GM23248 (cell line): ENCODE measurements around the gene AKR1C4. TPM values are rescaled to one million over a fixed set of nuclear protein-coding genes. Genes with fewer than 3 reads are reported as not detected.

ENCODE experiments used
- DNase-seq: peaks from one replicate; pipeline ENCODE4 v3.0.0-alpha.2; 2015
- H2AFZ ChIP-seq: fragments of 200-600 bp; sonication (generic); 2 replicates; pipeline ENCODE4 v1.6.1; 2016; ENCODE audit warnings: antibody characterized with exemption
- H3F3A ChIP-seq: fragments of 200-600 bp; sonication (generic); 2 replicates; pipeline ENCODE4 v1.6.1; 2016; ENCODE audit warnings: mild to moderate bottlenecking, antibody characterized with exemption, mixed run types; ENCODE audit not compliant: insufficient read depth
- H3K27ac ChIP-seq: fragments of 200-600 bp; sonication (generic); 2 replicates; pipeline ENCODE4 v1.5.1; 2016; ENCODE audit warnings: mild to moderate bottlenecking
- H3K27me3 ChIP-seq: fragments of 200-600 bp; sonication (generic); replicated peaks from 2 replicates; pipeline ENCODE4 v1.6.1; 2016; ENCODE audit warnings: mild to moderate bottlenecking; ENCODE audit not compliant: insufficient read depth
- H3K36me3 ChIP-seq: fragments of 200-600 bp; sonication (generic); 2 replicates; pipeline ENCODE4 v1.6.1; 2016; ENCODE audit warnings: low read depth, mild to moderate bottlenecking
- H3K4me1 ChIP-seq: fragments of 200-600 bp; sonication (generic); 2 replicates; pipeline ENCODE4 v1.6.1; 2016; ENCODE audit warnings: mild to moderate bottlenecking; ENCODE audit not compliant: insufficient read depth
- H3K4me2 ChIP-seq: fragments of 200-600 bp; sonication (generic); one replicate; pipeline ENCODE4 v1.6.1; 2016; ENCODE audit warnings: mild to moderate bottlenecking; ENCODE audit not compliant: unreplicated experiment
- H3K4me3 ChIP-seq: fragments of 200-600 bp; sonication (generic); 2 replicates; pipeline ENCODE4 v1.5.1; 2016; ENCODE audit warnings: mild to moderate bottlenecking
- H3K79me2 ChIP-seq: fragments of 200-600 bp; sonication (generic); 2 replicates; pipeline ENCODE4 v1.6.1; 2016; ENCODE audit warnings: mild to moderate bottlenecking; ENCODE audit not compliant: insufficient read depth
- H3K9ac ChIP-seq: fragments of 200-600 bp; sonication (generic); 2 replicates; pipeline ENCODE4 v1.6.1; 2016; ENCODE audit warnings: mild to moderate bottlenecking
- H3K9me2 ChIP-seq: fragments of 200-600 bp; sonication (generic); 2 replicates; pipeline ENCODE4 v1.6.1; 2016; ENCODE audit warnings: mixed run types, mild to moderate bottlenecking, moderate library complexity; ENCODE audit not compliant: insufficient read depth
- H3K9me3 ChIP-seq: fragments of 200-600 bp; sonication (generic); one replicate; pipeline ENCODE4 v1.6.1; 2017; ENCODE audit warnings: low read depth
- H4K20me1 ChIP-seq: fragments of 200-600 bp; sonication (generic); 2 replicates; pipeline ENCODE4 v1.6.0; 2016; ENCODE audit not compliant: insufficient read depth
- EZH2 ChIP-seq: fragments of 200-600 bp; sonication (generic); IDR thresholded peaks from 2 replicates; pipeline ENCODE4 v1.6.1; 2018; ENCODE audit warnings: antibody characterized with exemption, mild to moderate bottlenecking; ENCODE audit not compliant: insufficient read depth, poor library complexity, severe bottlenecking
- EZH2phosphoT487 ChIP-seq: fragments of 200-600 bp; sonication (generic); IDR thresholded peaks from 2 replicates; pipeline ENCODE4 v1.6.1; 2018; ENCODE audit warnings: antibody characterized with exemption, moderate library complexity, mild to moderate bottlenecking, low read depth; ENCODE audit not compliant: insufficient read depth
- WGBS, 2 experiments: methylation state at CpG; one replicate each; pipeline ENCODE4 v1.1.6; 2015 to 2017; ENCODE audit warnings: low lambda C conversion rate in 2 of 2, low coverage in 1 of 2; ENCODE audit errors: missing lambda C conversion rate in 2 of 2; 5-methylcytosine and 5-hydroxymethylcytosine counted together
- in situ Hi-C: fragments of 300-500 bp; cut with MboI; formaldehyde crosslinking; loops from 2 replicates; pipeline ENCODE4 v1.15.0; 2020
- polyA plus RNA-seq: library from polyadenylated mRNA; unstranded; fragments of >200 nt; fragmentation: Nextera tagmentation; extraction: Ambion mirVana; gene quantifications from 2 replicates; pipeline ENCODE4 v1.2.1, GENCODE V29; 2016
- total RNA-seq: library from RNA; depleted of rRNA; stranded (reverse); fragments of >200 nt; shearing (Covaris generic); gene quantifications from 2 replicates; pipeline ENCODE4 v1.2.3, GENCODE V29; 2014

The AKR1C4 gene
- total and polyA plus RNA-seq, 2 experiments from 2014 or later: not detected

GRCh38 chr10:5183923-5184322, 12.7 kb upstream of the AKR1C4 start:
- Histone ChIP-seq H3K4me1 (no peaks in the 10 kb centered on the region), H3K79me2 (no peaks in the 10 kb centered on the region), H3K9me2 (no peaks in the 10 kb centered on the region), H3K9ac (no peak overlapping the region), H3K27ac (no peak overlapping the region), H2AFZ (no peak overlapping the region), H3K4me2 (no peak overlapping the region), H3K36me3 (no peaks in the 10 kb centered on the region), H3K27me3 (no peaks in the 10 kb centered on the region), H3F3A (no peaks in the 10 kb centered on the region), H3K9me3 (no peaks in the 10 kb centered on the region), H3K4me3 (no peak overlapping the region), H4K20me1 (no peaks in the 10 kb centered on the region)
- in situ Hi-C loops: no loop called here
- TF ChIP-seq EZH2: no peak
- TF ChIP-seq EZH2phosphoT487: no peak
- 40 to 45% methylated on average over 2 of the region's 2 CpGs for WGBS, 2 experiments
- DNase-seq: no peak

DNA sequence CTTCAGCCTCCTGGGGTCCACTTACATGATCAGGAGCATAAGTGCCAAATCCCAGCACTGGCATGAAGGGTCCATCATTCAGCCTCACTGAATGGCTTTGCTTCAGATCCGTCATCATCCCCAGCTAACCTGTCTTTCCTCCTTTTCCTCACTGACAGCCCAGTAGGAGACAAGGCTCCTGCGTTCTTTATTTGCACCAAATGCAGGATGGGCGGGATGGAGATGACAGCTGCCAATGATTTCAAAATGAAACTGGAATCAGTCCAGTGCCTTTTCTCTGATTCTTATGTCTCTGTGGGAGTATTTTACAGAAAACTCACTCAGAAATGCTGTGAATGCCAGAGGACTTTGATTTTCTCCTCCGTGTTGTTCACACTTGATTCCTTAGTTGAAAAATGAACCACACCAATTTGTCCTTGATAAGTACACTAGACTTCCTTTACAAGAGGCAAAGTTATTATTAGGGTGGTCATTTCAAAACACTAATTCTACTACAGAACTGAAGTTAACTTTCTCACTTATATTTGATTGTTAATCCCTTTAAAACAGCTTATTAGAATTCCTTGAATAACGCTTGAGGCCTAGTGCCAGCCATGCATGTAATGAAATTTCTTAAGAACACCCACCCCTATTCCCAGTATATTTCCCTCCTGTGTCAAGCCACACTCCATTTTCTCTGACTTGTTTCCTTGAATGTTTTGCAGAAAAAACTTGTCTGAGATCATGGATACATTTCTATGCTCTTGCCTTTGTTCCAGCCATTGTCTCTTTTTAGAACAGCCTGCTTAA, 11.5 kb upstream of the AKR1C4 start, which contains the start of gene AKR1C8:
Gene AKR1C8, minus strand, starts transcription at position 164 of the 789 bp plus-strand sequence. Its CDS starts 46 bp downstream, at position 118.
- TF ChIP-seq EZH2 (no peak), EZH2phosphoT487 (no peak)
- 24 to 28% methylated on average over 5 of the region's 5 CpGs for WGBS, 2 experiments
- Histone ChIP-seq H3K36me3 (no peaks in the 10 kb centered on the region), H3K9me2 (no peaks in the 10 kb centered on the region), H3K9ac (no peak within 1 kb of the TSS), H3K79me2 (no peaks in the 10 kb centered on the region), H3K4me2 (no peak within 1 kb of the TSS), H3K9me3 (no peaks in the 10 kb centered on the region), H3K27ac (no peak within 1 kb of the TSS), H4K20me1 (no peaks in the 10 kb centered on the region), H3K4me3 (no peak within 1 kb of the TSS), H3K4me1 (no peaks in the 10 kb centered on the region), H2AFZ (no peak within 1 kb of the TSS), H3F3A (no peaks in the 10 kb centered on the region), H3K27me3 (no peaks in the 10 kb centered on the region)
- in situ Hi-C loops: no loop called here
- no peak for DNase-seq

DNA sequence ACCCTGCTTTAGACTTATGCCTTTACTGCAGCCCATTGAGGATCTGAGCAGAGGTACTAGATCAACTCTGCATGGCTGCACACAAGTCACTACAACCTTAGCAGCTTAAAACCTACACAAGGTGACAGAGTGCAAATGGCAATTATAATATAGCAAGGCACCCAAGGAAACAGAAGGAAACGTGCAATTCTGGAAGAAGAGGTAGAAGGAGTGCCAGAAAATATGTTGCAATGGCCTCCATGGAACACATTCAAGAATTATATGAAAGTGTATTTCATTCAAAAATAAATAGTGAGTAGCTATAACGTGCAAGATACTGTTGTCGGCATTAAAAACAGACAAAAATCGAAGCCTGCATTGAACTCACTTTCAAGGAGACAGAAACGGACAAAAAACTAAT, 8.8 kb upstream of the AKR1C4 start:
- Histone ChIP-seq H3K9me2 (no peaks in the 10 kb centered on the region), H2AFZ (no peak overlapping the region), H3K36me3 (no peaks in the 10 kb centered on the region), H3K4me2 (no peak overlapping the region), H3K79me2 (no peaks in the 10 kb centered on the region), H3K9me3 (no peaks in the 10 kb centered on the region), H3K9ac (no peak overlapping the region), H3K4me1 (no peaks in the 10 kb centered on the region), H3K27ac (no peak overlapping the region), H3F3A (no peaks in the 10 kb centered on the region), H3K4me3 (no peak overlapping the region), H3K27me3 (no peaks in the 10 kb centered on the region), H4K20me1 (no peaks in the 10 kb centered on the region)
- DNase-seq: no peak
- in situ Hi-C loops: no loop called here
- TF ChIP-seq EZH2phosphoT487: no peak
- TF ChIP-seq EZH2: no peak
- WGBS, 2 experiments: 56 to 58% methylated on average over 5 of the region's 5 CpGs

DNA sequence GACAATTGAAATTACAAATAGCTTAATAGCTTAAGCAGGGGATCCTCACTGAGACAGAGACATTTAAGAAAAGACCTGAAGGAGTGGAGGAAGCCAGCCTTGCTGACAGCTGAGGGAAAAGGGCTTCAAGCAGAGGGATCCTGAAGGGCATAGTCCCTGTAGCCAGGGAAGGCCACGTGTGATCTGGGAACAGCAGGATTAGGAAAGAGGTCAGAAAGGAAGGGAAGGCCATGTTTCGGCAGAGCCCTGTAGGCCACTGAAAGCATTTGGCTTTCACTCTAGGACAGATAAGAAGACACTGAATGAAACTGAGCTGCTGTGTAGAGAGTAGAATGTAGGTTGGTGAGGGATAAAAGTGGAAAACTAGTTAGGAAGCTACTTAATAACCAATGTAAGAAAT, 8.3 kb upstream of the AKR1C4 start:
- H3K4me3 ChIP-seq: no peak overlapping the region
- no peak overlapping the region for H3K4me2 ChIP-seq
- no peak for DNase-seq
- H3F3A ChIP-seq: no peaks in the 10 kb centered on the region
- TF ChIP-seq EZH2 (no peak), EZH2phosphoT487 (no peak)
- H3K9ac ChIP-seq: no peak overlapping the region
- no peaks in the 10 kb centered on the region for H3K9me3 ChIP-seq
- 17 to 37% methylated on average over 2 of the region's 2 CpGs for WGBS, 2 experiments
- no peak overlapping the region for H3K27ac ChIP-seq
- H4K20me1 ChIP-seq: no peaks in the 10 kb centered on the region
- no peaks in the 10 kb centered on the region for H3K27me3 ChIP-seq
- H2AFZ ChIP-seq: no peak overlapping the region
- no peaks in the 10 kb centered on the region for H3K9me2 ChIP-seq
- H3K36me3 ChIP-seq: no peaks in the 10 kb centered on the region
- H3K4me1 ChIP-seq: no peaks in the 10 kb centered on the region
- no peaks in the 10 kb centered on the region for H3K79me2 ChIP-seq
- in situ Hi-C loops: no loop called here
